SK-N-MC (cell line): ENCODE measurements around the gene SERPINA4.
"Not testable (repeated sequence)": the region's sequence is repeated elsewhere in the genome, so short reads cannot be mapped to it uniquely, and the experiment has no call there.

Source experiments
- DNase-seq: peaks from one replicate; pipeline ENCODE4 v3.0.0-alpha.2; 2011; ENCODE audit warnings: low read depth, low spot score
- H3K27ac ChIP-seq: fragments of 200-600 bp; sonication (generic); 2 replicates; pipeline ENCODE4 v1.5.1; 2016; ENCODE audit warnings: mixed run types
- H3K36me3 ChIP-seq: fragments of 200-600 bp; sonication (generic); 2 replicates; pipeline ENCODE4 v1.6.1; 2017; ENCODE audit warnings: antibody characterized with exemption, low read length, mixed read lengths; ENCODE audit not compliant: insufficient read depth
- H3K4me3 ChIP-seq: fragments of 200-600 bp; sonication (generic); 2 replicates; pipeline ENCODE4 v1.5.1; 2016
- H3K9ac ChIP-seq: fragments of 200-600 bp; sonication (generic); 2 replicates; pipeline ENCODE4 v1.8.0; 2017; ENCODE audit warnings: mixed run types, mixed read lengths; ENCODE audit not compliant: insufficient read length
- H3K9me3 ChIP-seq: fragments of 200-600 bp; sonication (generic); 2 replicates; pipeline ENCODE4 v1.6.1; 2017; ENCODE audit warnings: low read depth, mild to moderate bottlenecking, antibody characterized with exemption, low read length, moderate library complexity, mixed read lengths
- EZH2 ChIP-seq: fragments of 200-600 bp; sonication (generic); IDR thresholded peaks from one replicate; pipeline ENCODE4 v1.6.1; 2017; ENCODE audit warnings: antibody characterized with exemption
- FOXP2 ChIP-seq: optimal IDR thresholded peaks from 2 replicates; pipeline ENCODE3; 2011; ENCODE audit warnings: mild to moderate bottlenecking, moderate library complexity; ENCODE audit not compliant: insufficient read depth; ENCODE audit errors: extremely low read length, control extremely low read depth
- POLR2AphosphoS5 ChIP-seq: IDR thresholded peaks from 2 replicates; pipeline ENCODE4 v1.6.1; 2012; ENCODE audit warnings: mild to moderate bottlenecking, low read depth, low read length, borderline replicate concordance

The SERPINA4 gene

GRCh38 chr14:94571950-94572349 lies 10.7 kb downstream of the SERPINA4 start:
- DNase-seq = no peak
- Histone ChIP-seq H3K9me3 (no peaks in the 10 kb centered on the region), H3K36me3 (no peaks in the 10 kb centered on the region), H3K27ac (no peak overlapping the region), H3K4me3 (no peak overlapping the region), H3K9ac (no peak overlapping the region)
- TF ChIP-seq POLR2AphosphoS5 (no peak), FOXP2 (no peak), EZH2 (no peak)

DNA sequence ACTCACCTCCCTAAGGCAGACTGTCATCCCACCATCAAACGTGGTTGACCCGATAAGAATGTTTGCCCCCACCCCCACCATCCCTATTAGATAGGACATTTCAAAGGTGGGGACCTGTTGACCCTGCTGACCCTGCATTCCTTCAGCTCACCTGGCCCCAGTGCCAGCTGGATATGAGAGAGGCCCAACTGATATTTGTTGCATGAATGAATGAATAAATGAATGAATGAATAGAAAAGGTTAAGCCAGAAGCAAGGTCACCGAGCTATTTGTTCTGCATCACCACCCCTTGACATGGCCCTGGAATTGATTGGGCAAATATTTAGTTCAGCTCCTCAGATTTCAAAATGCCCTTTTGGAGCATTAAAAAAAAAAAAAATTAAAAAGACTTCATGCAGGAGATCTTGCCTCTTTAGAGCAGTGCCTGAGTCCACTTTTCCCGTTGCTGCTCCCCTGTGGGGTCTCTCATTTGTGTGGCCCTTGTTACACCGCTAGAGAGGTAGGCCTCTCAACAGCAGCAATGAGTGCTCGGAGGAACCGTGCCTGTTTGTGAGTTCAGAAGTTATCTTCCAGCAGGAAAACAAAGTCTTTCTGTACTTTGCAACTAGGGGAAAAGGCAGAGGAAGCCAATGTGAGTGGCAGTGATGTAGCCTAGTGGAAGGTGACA lies 11.5 kb downstream of the SERPINA4 start:
- Histone ChIP-seq H3K27ac (no peak overlapping the region), H3K9ac (no peak overlapping the region), H3K9me3 (no peaks in the 10 kb centered on the region), H3K4me3 (no peak overlapping the region), H3K36me3 (no peaks in the 10 kb centered on the region)
- TF ChIP-seq EZH2 = no peak
- no peak for TF ChIP-seq FOXP2
- TF ChIP-seq POLR2AphosphoS5 = no peak
- DNase-seq = no peak

- H3K4me3 ChIP-seq = no peak overlapping the region
- H3K9me3 ChIP-seq = no peaks in the 10 kb centered on the region
- no peak for DNase-seq
- no peak for TF ChIP-seq FOXP2
- TF ChIP-seq POLR2AphosphoS5 = no peak
- TF ChIP-seq EZH2 = no peak
- H3K9ac ChIP-seq = no peak overlapping the region
- no peak overlapping the region for H3K27ac ChIP-seq
- H3K36me3 ChIP-seq = no peaks in the 10 kb centered on the region
Measured at GRCh38 chr14:94573475-94574277, 12.4 kb downstream of the SERPINA4 start.

DNA sequence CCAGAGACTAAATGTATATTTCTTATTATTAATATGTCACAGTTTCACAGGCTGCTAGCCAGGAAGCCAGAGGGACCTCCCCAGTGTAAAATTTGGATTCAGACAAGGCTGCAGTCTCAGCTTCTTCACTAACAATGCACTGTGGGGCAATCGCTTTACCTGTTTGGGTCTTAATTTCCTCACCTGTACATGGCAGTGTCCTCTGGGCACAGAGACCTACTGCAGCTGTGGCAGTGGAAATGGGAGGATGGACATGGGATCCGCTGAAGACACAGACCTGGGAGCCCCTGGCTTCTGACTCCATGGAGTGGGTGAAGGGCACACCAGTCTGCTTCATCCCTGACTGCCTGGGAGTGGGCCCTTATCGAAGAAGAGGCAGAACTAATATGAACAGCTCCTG lies 13.1 kb downstream of the SERPINA4 start:
- no peaks in the 10 kb centered on the region for H3K36me3 ChIP-seq
- no peaks in the 10 kb centered on the region for H3K9me3 ChIP-seq
- DNase-seq = no peak
- TF ChIP-seq EZH2 = no peak
- TF ChIP-seq POLR2AphosphoS5 = no peak
- TF ChIP-seq FOXP2 = no peak
- no peak overlapping the region for H3K27ac ChIP-seq
- H3K9ac ChIP-seq = no peak overlapping the region
- H3K4me3 ChIP-seq = no peak overlapping the region

GRCh38 chr14:94575730-94576585 lies 14.7 kb downstream of the SERPINA4 start:
- TF ChIP-seq EZH2 = no peak
- Histone ChIP-seq H3K9me3 (no peaks in the 10 kb centered on the region), H3K27ac (no peak overlapping the region), H3K4me3 (no peak overlapping the region), H3K36me3 (no peaks in the 10 kb centered on the region), H3K9ac (no peak overlapping the region)
- DNase-seq = no peak

DNA sequence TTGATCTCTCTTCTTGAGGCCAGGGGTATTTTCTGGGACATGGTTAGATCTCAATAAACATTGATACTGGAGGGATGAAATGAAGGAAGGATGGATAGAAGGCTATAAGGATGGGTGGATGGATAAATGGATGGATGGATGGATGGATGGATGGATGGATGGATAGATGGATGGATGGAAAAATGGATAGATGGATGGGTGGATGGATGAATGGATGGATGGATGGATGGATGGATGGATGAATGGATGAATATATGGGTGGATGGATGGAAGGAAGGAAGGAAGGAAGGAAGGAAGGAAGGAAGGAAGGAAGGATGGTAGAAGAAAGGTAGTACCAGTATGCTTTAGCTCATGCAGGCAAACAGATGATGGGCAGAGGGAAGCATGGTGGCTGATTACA lies 16.2 kb downstream of the SERPINA4 start:
- not testable (repeated sequence) for H3K4me3 ChIP-seq, H3K27ac ChIP-seq, H3K36me3 ChIP-seq, H3K9ac ChIP-seq, H3K9me3 ChIP-seq, DNase-seq

GRCh38 chr14:94578712-94579111 lies 17.5 kb downstream of the SERPINA4 start:
- Histone ChIP-seq H3K27ac (no peak overlapping the region), H3K4me3 (no peak overlapping the region), H3K9ac (no peak overlapping the region), H3K36me3 (no peaks in the 10 kb centered on the region), H3K9me3 (no peaks in the 10 kb centered on the region)
- no peak for DNase-seq
- TF ChIP-seq FOXP2 (no peak), EZH2 (no peak)

GRCh38 chr14:94581127-94581999 lies 20.1 kb downstream of the SERPINA4 start, which contains the start of gene SERPINA5:
SERPINA5 (plus strand) TSS chr14:94581426; CDS start chr14:94587363, 5,937 bp downstream.
- H3K36me3 ChIP-seq = no peaks in the 10 kb centered on the region
- DNase-seq = no peak
- no peak within 1 kb of the TSS for H3K4me3 ChIP-seq
- no peaks in the 10 kb centered on the region for H3K9me3 ChIP-seq
- no peak within 1 kb of the TSS for H3K9ac ChIP-seq
- H3K27ac ChIP-seq = no peak within 1 kb of the TSS
- TF ChIP-seq POLR2AphosphoS5 = no peak
- TF ChIP-seq FOXP2 = no peak
- no peak for TF ChIP-seq EZH2
